Memory B cell (primary cell): ENCODE results near the gene SMARCA4.
"Not testable (repeated sequence)": the region's sequence is repeated elsewhere in the genome, so short reads cannot be mapped to it uniquely, and the experiment has no call there.

Experiments
- ATAC-seq: fragments of 150-1000 bp; cut with Tn5 transposase; 2 replicates; pipeline ENCODE4 v1.10.0; 2021; ENCODE audit warnings: low read depth, mild to moderate bottlenecking, moderate library complexity
- DNase-seq, 2 donors: peaks; one replicate each; pipeline ENCODE4 v3.0.0; 2022; ENCODE audit warnings: low spot score in 2 of 2
- H3K27ac Mint-ChIP-seq: one replicate; pipeline ENCODE4 v1.8.0; 2022; ENCODE audit warnings: mild to moderate bottlenecking, moderate library complexity, mixed read lengths
- H3K27me3 Mint-ChIP-seq: one replicate; pipeline ENCODE4 v1.8.0; 2022; ENCODE audit warnings: mixed read lengths
- H3K36me3 Mint-ChIP-seq: one replicate; pipeline ENCODE4 v1.8.0; 2022; ENCODE audit warnings: mild to moderate bottlenecking, mixed read lengths
- H3K4me1 Mint-ChIP-seq: one replicate; pipeline ENCODE4 v1.8.0; 2022; ENCODE audit warnings: mixed read lengths
- H3K4me3 Mint-ChIP-seq: one replicate; pipeline ENCODE4 v1.8.0; 2022; ENCODE audit warnings: mild to moderate bottlenecking, moderate library complexity, mixed read lengths
- H3K9me3 Mint-ChIP-seq: one replicate; pipeline ENCODE4 v1.8.0; 2022; ENCODE audit warnings: mixed read lengths

Gene SMARCA4

GRCh38 chr19:10922638-10923014 is 38.2 kb upstream of the SMARCA4 start:
- H3K4me1 Mint-ChIP-seq: peaks cover 10% of the 10 kb centered on the region
- peaks cover 18% of the 10 kb centered on the region for H3K36me3 Mint-ChIP-seq
- DNase-seq (no peak), ATAC-seq (no peak)
- no peak overlapping the region for H3K4me3 Mint-ChIP-seq
- H3K27me3 Mint-ChIP-seq: no peaks in the 10 kb centered on the region
- H3K27ac Mint-ChIP-seq: no peak overlapping the region
- H3K9me3 Mint-ChIP-seq: no peaks in the 10 kb centered on the region

GRCh38 chr19:10923260-10924112 is 37.3 kb upstream of the SMARCA4 start:
- ATAC-seq (no peak), DNase-seq (no peak)
- Mint-ChIP-seq H3K36me3 (peaks cover 18% of the 10 kb centered on the region), H3K4me3 (no peak overlapping the region), H3K27me3 (no peaks in the 10 kb centered on the region), H3K9me3 (no peaks in the 10 kb centered on the region), H3K4me1 (peaks cover 12% of the 10 kb centered on the region), H3K27ac (no peak overlapping the region)

GRCh38 chr19:10924597-10924996 is 36.2 kb upstream of the SMARCA4 start:
- H3K4me3 Mint-ChIP-seq: no peak overlapping the region
- peak overlapping the region; percentile 14 for H3K27ac Mint-ChIP-seq

GRCh38 chr19:10927730-10928562 is 32.9 kb upstream of the SMARCA4 start:
- DNase-seq (no peak), ATAC-seq (peak; percentile 9)
- peak overlapping the region; percentile 83 for H3K27ac Mint-ChIP-seq
- H3K27me3 Mint-ChIP-seq: no peaks in the 10 kb centered on the region
- H3K4me1 Mint-ChIP-seq: peaks cover 16% of the 10 kb centered on the region
- peaks cover 7% of the 10 kb centered on the region for H3K36me3 Mint-ChIP-seq
- H3K9me3 Mint-ChIP-seq: no peaks in the 10 kb centered on the region
- peak overlapping the region; percentile 91 for H3K4me3 Mint-ChIP-seq

More at GRCh38 chr19:10924597-10924996, 36.2 kb upstream of the SMARCA4 start:
- DNase-seq (no peak), ATAC-seq (no peak)
- no peaks in the 10 kb centered on the region for H3K27me3 Mint-ChIP-seq
- peaks cover 14% of the 10 kb centered on the region for H3K4me1 Mint-ChIP-seq
- H3K9me3 Mint-ChIP-seq: no peaks in the 10 kb centered on the region
- H3K36me3 Mint-ChIP-seq: peaks cover 16% of the 10 kb centered on the region

GRCh38 chr19:10928563-10929401 is 32.0 kb upstream of the SMARCA4 start, which contains the start of the genes TIMM29 and YIPF2:
TSS of gene TIMM29 (plus strand) at chr19:10928811. CDS start at chr19:10928823, 12 bp downstream.
TSS of gene YIPF2 (minus strand) at chr19:10928639. CDS start at chr19:10928410, 229 bp downstream.
- Mint-ChIP-seq H3K36me3 (peaks cover 6% of the 10 kb centered on the region), H3K27ac (peak within 1 kb of the TSS; percentile 83), H3K9me3 (no peaks in the 10 kb centered on the region), H3K27me3 (no peaks in the 10 kb centered on the region), H3K4me3 (peak within 1 kb of the TSS; percentile 91), H3K4me1 (peaks cover 16% of the 10 kb centered on the region)
- DNase-seq (peak; percentile 73), ATAC-seq (peak; percentile 85)

GRCh38 chr19:10929402-10929794 is 31.4 kb upstream of the SMARCA4 start:
- H3K4me1 Mint-ChIP-seq: peaks cover 16% of the 10 kb centered on the region
- peak overlapping the region; percentile 91 for H3K4me3 Mint-ChIP-seq
- H3K36me3 Mint-ChIP-seq: peaks cover 6% of the 10 kb centered on the region
- DNase-seq (no peak), ATAC-seq (no peak)
- no peaks in the 10 kb centered on the region for H3K27me3 Mint-ChIP-seq
- H3K27ac Mint-ChIP-seq: no peak overlapping the region
- H3K9me3 Mint-ChIP-seq: no peaks in the 10 kb centered on the region

- Mint-ChIP-seq H3K27ac (no peak overlapping the region), H3K36me3 (peaks cover 2% of the 10 kb centered on the region), H3K9me3 (no peaks in the 10 kb centered on the region), H3K4me3 (no peak overlapping the region), H3K4me1 (peaks cover 4% of the 10 kb centered on the region), H3K27me3 (no peaks in the 10 kb centered on the region)
- ATAC-seq (no peak), DNase-seq (no peak)
Measured at GRCh38 chr19:10935371-10936059, 25.3 kb upstream of the SMARCA4 start.

- H3K36me3 Mint-ChIP-seq: peaks cover 2% of the 10 kb centered on the region
- H3K9me3 Mint-ChIP-seq: no peaks in the 10 kb centered on the region
- H3K27ac Mint-ChIP-seq: no peak overlapping the region
- peaks cover 4% of the 10 kb centered on the region for H3K4me1 Mint-ChIP-seq
- H3K4me3 Mint-ChIP-seq: no peak overlapping the region
- ATAC-seq (peak; percentile 62), DNase-seq (peak; percentile 30 to 51)
- H3K27me3 Mint-ChIP-seq: no peaks in the 10 kb centered on the region
Measured at GRCh38 chr19:10936661-10937084, 24.2 kb upstream of the SMARCA4 start.

GRCh38 chr19:10941649-10942048 is 19.2 kb upstream of the SMARCA4 start:
- not testable (repeated sequence) for H3K4me3 Mint-ChIP-seq, H3K27ac Mint-ChIP-seq, H3K9me3 Mint-ChIP-seq, ATAC-seq, H3K27me3 Mint-ChIP-seq, H3K36me3 Mint-ChIP-seq, DNase-seq, H3K4me1 Mint-ChIP-seq

- not testable (repeated sequence) for DNase-seq, H3K4me1 Mint-ChIP-seq, H3K36me3 Mint-ChIP-seq, H3K4me3 Mint-ChIP-seq, H3K9me3 Mint-ChIP-seq, H3K27me3 Mint-ChIP-seq, ATAC-seq, H3K27ac Mint-ChIP-seq
Measured at GRCh38 chr19:10943412-10943811, 17.4 kb upstream of the SMARCA4 start.

- Mint-ChIP-seq H3K4me1 (peaks cover 3% of the 10 kb centered on the region), H3K27ac (no peak overlapping the region), H3K27me3 (no peaks in the 10 kb centered on the region), H3K36me3 (no peaks in the 10 kb centered on the region), H3K9me3 (no peaks in the 10 kb centered on the region), H3K4me3 (no peak overlapping the region)
- DNase-seq (no peak), ATAC-seq (no peak)
Measured at GRCh38 chr19:10945264-10945663, 15.6 kb upstream of the SMARCA4 start.

GRCh38 chr19:10946958-10947657 is 13.7 kb upstream of the SMARCA4 start:
- H3K27me3 Mint-ChIP-seq: no peaks in the 10 kb centered on the region
- H3K9me3 Mint-ChIP-seq: no peaks in the 10 kb centered on the region
- H3K4me1 Mint-ChIP-seq: peaks cover under 1% of the 10 kb centered on the region
- ATAC-seq (no peak), DNase-seq (no peak)
- no peak overlapping the region for H3K27ac Mint-ChIP-seq
- H3K4me3 Mint-ChIP-seq: no peak overlapping the region
- no peaks in the 10 kb centered on the region for H3K36me3 Mint-ChIP-seq

GRCh38 chr19:10952809-10953208 is 8.0 kb upstream of the SMARCA4 start:
- Mint-ChIP-seq H3K36me3 (no peaks in the 10 kb centered on the region), H3K4me3 (no peak overlapping the region), H3K27me3 (no peaks in the 10 kb centered on the region), H3K9me3 (no peaks in the 10 kb centered on the region), H3K4me1 (no peaks in the 10 kb centered on the region), H3K27ac (no peak overlapping the region)
- DNase-seq: no peak
- no peak for ATAC-seq
